GM21381 (cell line): ENCODE data around the gene MTO1.
"Not testable (repeated sequence)": the region's sequence is repeated elsewhere in the genome, so short reads cannot be mapped to it uniquely, and the experiment has no call there.

ENCODE experiments used
- ATAC-seq: cut with Tn5 transposase; IDR thresholded peaks from one replicate; pipeline ENCODE4 v1.9.1; 2021; ENCODE audit warnings: mild to moderate bottlenecking, moderate library complexity; ENCODE audit not compliant: unreplicated experiment

The MTO1 gene

GRCh38 chr6:73503027-73503772 is 41.7 kb downstream of the MTO1 start:
- ATAC-seq, result no peak

- no peak for ATAC-seq
These were observed 42.6 kb downstream of the MTO1 start for GRCh38 chr6:73504160-73504559.

- no peak for ATAC-seq
These were observed 43.6 kb downstream of the MTO1 start for GRCh38 chr6:73505142-73505541.

- not testable (repeated sequence) for ATAC-seq
These were observed 44.2 kb downstream of the MTO1 start for GRCh38 chr6:73505705-73506104.

- no peak for ATAC-seq
These were observed 44.7 kb downstream of the MTO1 start for GRCh38 chr6:73506246-73506645.

GRCh38 chr6:73508776-73509175 is 47.2 kb downstream of the MTO1 start:
- ATAC-seq, result no peak

GRCh38 chr6:73509851-73510250 is 48.3 kb downstream of the MTO1 start:
- no peak for ATAC-seq

- ATAC-seq, result no peak
These were observed 50.3 kb downstream of the MTO1 start for GRCh38 chr6:73511796-73512195.

- ATAC-seq, result no peak
These were observed 51.9 kb downstream of the MTO1 start for GRCh38 chr6:73513496-73513854.

GRCh38 chr6:73514746-73515110 is 53.2 kb downstream of the MTO1 start:
- no peak for ATAC-seq

- ATAC-seq, result peak; percentile 37
These were observed 53.7 kb downstream of the MTO1 start for GRCh38 chr6:73515204-73515655.

GRCh38 chr6:73516514-73517489 is 55.3 kb downstream of the MTO1 start:
- no peak for ATAC-seq

GRCh38 chr6:73518100-73518981 is 56.8 kb downstream of the MTO1 start:
- ATAC-seq, result not testable (repeated sequence)

GRCh38 chr6:73518982-73519881 is 57.7 kb downstream of the MTO1 start:
- ATAC-seq, result not testable (repeated sequence)

GRCh38 chr6:73519926-73520687 is 58.6 kb downstream of the MTO1 start:
- ATAC-seq, result no peak

GRCh38 chr6:73520688-73521350 is 59.3 kb downstream of the MTO1 start, which contains the start of gene EEF1A1:
EEF1A1 (minus strand) TSS chr6:73521032; CDS start chr6:73520026, 1,006 bp downstream.
- peak; percentile 62 for ATAC-seq

GRCh38 chr6:73521351-73521985 is 59.9 kb downstream of the MTO1 start:
- ATAC-seq, result peak; percentile 30
